GM03348 (cell line): ENCODE results near the gene RNPEPL1.
"Not testable (repeated sequence)": the region's sequence is repeated elsewhere in the genome, so short reads cannot be mapped to it uniquely, and the experiment has no call there.

ENCODE experiments used
- DNase-seq: peaks from one replicate; pipeline ENCODE4 v3.0.0; 2012; ENCODE audit warnings: low spot score

Gene RNPEPL1

DNA sequence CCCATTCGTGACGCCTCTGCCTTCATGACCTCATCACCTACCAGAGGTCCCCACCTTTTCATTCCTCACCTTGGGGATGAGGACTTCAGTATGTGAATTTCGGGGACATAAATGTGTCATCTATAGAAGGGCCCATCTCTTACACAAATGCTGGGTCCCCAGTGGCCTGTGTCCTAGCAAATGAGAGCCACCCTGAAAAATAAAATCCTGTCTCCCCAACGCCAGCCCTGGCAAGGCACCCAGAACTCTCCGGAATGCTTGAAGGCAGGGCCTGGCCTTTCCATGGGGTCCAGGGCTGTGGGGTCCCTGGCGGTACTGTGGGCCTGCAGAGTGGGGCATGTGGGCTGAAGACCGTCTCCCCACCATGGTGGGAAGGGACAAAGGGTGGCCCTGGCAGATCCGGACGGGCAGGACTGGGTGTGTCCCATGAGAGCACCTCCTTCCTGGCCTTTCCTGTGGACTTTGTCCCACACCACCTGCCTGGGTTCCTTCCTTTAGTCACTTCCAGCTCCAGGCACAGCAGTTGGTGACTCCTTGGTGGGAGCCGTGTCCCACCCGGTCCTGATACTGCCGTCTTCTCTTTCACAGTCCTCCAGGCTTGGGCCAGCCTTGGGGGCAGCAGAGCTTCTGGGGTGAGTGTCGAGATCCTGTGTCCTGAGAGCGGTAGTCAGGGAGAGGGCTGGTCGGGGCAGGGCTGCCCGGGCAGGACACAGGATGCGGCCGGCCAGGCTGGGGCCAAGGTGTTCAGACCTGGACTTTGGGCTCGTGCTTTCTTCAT is 36.8 kb downstream of the RNPEPL1 start:
- DNase-seq, result no peak

DNA sequence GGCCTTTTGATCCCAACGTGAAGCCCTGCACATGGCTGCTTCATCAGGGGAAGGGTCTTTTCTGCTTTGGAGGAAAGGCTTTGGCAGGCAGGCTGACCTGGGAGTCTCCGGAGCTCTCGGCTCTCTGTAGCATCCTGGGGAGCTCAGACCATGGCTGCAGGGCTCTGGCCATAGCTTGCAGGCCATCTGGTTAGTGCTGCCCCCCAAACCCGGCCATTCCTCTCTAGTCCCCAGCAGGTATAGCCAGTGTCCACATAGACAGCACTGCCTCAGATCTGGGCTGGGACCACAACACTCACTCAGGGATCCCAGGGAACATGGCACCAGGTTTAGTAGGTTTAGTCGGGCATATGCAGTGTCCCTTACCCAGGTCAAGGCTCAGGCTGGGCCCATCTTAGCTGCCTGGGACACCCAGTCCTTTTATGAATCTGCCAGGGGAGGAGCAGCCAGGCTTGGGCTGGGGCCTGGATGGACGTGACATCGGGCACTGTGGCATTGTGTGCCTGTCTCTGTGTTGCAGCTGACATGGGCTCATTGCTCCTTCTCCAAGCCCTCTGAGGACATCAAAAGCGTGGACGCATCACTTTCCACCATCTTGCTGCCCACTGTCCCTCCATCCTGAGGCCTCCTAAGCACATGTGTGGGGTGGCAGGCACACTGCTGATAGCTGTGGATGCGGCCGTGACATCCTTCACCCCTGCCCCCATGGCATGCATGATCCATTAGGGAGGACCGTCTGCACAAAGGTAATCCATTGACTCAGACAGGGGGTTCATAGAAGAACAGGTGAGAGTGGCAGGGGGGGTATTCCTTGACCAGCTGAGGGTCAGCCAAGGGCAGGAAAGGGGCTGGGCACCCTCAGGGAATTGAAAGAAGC is 37.8 kb downstream of the RNPEPL1 start:
- DNase-seq, result no peak

DNA sequence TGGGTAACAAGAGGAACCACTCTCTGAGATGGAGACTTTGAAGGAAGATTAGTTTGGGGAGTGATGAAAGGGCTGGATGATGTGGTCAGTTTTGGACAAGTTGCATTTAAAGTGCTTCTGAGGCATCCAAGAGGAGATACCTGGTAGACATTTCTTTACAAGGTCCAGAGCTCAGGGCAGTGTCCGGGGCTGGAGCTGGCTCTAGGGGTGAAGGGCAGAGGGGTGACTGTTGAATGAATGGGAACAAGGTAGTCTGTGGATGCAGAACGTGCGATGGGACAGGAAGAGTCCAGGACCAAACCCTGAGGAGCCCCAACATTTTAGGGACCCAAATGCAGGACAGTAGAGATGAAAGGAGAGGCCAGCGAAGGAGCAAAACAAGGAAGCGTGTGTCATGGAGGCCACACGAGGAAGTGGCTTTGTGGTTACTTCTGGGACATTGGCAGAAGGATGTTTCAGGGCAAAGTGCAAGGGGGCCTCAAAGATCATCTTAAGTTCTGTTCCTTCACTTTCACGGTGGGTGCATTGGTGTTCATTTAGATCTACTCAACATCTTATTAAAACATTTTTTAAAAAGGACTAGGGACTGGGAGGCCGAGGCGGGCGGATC is 43.4 kb downstream of the RNPEPL1 start:
- no peak for DNase-seq

DNA sequence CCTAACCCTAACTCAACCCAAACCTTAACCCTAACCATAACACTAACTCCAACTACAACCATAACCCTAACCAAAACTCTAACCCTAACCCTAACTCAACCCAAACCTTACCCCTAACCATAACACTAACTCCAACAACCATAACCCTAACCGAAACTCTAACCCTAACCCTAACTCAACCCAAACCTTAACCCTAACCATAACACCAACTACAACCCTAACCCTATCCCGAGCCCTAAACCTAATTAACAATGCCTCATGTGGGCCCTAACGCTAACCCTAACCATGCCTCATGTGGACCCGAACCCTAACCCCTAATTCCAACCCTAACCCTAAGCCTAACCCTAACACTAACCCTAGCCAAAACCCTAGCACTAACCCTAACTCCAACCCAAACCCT is 45.5 kb downstream of the RNPEPL1 start:
- DNase-seq, result no peak

DNA sequence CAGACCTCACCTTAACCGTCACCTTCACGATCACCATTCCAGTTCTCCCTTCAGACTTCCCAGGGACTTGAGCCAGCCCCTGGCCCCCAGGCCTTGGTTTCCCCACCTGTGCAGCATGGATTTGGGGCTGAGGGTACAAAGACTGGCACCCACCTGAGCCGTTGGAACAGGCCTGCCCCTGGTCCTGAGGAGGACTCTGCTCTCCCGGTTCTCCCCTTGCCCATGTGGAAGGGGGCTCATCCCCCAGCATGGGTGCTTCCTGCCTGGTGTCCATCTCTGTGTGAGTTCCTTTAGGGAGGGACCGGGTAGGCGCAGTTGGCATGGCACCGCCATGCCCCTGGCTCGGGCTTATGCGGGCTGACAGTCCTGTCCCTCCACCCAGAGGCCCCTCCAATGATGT is 46.1 kb downstream of the RNPEPL1 start:
- no peak for DNase-seq

DNA sequence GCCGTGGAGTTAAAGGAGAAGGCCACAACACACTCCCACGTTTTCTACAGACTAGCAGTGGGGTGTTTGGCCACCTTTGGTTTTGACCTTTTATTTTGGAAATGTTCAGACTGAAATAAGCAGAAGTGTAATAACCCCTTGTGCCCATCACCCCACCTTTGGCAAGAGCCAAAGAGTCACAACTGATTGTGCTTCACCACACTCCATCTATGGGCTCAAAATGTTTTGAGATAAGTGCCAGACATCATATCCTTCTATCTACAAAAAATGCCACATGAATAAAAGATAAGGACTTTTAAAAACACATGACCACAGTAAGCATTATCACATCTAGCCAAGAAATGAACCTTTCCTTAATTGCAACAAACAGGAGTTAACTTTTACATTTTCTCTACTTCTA is 47.1 kb downstream of the RNPEPL1 start:
- no peak for DNase-seq

DNA sequence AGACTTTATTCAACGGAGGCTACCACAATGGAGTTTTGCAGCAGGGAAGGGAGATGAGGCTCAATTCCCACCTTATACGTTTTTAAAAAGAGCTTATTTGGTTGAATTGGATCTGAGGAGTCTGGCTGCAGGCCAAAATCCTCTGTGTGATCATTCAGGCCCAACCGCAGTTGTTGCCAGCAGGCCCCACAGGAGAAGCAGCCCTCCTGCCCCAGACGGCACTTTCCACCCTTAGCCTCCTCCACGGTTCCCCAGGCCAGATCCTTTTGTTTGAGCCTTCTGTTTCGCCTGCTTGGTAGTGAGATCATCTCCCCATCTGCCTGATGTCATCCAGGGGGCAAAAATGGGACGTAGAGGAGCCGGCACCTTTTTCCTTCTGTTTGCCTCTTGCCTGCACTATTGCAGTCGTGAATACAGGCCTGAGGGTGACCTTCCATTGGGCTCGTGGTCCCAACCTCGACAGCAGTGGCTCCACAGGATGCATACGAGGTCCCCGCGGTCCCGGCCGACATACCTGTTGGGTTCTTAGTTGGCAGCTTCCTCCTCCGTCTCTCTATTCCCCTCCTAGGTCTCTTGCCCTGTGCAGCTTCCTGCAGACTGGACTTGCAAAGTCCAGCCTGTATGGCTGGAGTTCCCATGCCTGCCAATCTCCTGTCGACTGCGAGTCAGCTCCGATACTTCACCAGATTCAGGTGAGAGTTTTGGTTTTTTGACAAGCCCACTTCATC is 47.7 kb downstream of the RNPEPL1 start:
- no peak for DNase-seq

DNA sequence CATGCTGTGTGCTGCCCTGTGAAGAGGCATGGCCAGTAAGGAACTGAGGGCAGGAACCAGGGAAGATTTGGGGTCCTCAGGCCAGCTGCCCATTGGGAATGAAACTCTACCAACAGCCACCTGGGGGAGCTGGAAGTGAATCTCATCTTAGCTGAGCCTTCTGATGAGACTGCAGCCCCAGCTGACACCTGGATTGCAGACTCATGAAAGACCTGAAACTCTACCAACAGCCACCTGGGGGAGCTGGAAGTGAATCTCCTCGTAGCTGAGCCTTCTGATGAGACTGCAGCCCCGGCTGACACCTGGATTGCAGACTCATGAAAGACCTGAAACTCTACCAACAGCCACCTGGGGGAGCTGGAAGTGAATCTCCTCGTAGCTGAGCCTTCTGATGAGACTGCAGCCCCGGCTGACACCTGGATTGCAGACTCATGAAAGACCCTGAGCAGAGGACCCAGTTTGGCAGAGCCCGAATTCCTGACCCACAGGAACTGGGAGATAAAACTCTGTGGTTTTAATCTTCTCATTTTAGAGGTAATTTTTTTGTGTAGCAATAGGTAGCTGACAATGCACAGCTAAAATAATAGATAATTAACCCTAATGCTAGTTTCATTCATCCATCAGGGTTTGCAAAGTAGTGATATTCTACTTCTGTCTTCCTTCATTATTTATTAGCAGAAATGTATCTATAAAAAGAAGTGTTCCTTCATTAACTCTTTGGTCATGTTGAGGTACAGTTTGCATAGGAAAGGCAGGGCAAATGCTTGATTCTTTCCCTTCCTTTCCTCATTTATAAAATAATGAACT is 48.8 kb downstream of the RNPEPL1 start:
- not testable (repeated sequence) for DNase-seq

DNA sequence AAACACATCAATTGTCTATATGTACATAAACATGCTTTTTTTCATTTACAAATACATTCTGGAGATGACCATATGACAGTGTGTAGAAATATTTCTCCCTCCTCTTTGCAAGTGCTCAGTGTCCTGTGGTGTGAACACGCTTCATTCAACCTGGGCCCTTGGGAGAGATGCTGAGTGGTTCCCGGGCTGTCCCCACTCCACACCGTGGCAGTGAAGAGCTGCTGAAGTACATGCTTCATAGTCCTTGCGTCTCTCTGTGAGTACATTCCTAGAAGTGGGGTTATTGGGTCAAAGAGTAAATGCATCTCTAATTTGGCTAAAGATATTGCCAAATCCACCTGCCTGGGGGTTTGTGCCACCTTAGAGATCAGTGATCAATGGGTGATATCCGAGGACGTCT is 50.5 kb downstream of the RNPEPL1 start:
- DNase-seq, result no peak

DNA sequence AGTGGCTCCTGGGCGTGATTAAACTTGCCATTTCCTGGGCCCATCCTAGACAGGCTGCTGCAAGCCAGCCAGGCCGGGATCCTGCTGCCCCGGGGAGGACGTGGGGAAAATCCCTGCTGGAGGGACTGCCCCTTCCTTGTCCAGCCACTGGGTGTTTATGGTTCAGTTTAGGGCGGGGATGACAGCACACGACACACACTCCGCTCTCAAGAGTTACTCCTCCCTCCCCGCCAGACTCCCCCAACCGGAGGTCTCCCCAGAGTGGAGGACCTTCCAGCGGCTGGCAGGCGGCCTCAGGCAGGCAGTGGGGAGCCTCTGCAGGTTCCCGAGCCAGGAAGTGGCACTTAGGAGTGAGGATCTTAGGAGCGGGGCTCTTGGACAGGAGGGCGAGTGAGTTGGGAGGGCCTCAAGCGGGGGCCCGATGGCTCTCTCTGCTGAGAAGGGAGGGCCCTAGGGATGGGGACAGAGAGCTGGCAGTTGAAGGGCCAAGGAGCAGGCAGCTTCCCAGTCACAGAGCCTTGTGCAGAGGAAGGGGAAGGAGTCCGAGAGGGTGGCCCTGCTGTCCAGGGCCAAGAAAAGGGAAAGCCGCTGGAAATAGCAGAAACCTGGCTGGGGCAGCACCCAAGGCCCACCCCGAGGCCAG is 51.3 kb downstream of the RNPEPL1 start:
- no peak for DNase-seq

DNA sequence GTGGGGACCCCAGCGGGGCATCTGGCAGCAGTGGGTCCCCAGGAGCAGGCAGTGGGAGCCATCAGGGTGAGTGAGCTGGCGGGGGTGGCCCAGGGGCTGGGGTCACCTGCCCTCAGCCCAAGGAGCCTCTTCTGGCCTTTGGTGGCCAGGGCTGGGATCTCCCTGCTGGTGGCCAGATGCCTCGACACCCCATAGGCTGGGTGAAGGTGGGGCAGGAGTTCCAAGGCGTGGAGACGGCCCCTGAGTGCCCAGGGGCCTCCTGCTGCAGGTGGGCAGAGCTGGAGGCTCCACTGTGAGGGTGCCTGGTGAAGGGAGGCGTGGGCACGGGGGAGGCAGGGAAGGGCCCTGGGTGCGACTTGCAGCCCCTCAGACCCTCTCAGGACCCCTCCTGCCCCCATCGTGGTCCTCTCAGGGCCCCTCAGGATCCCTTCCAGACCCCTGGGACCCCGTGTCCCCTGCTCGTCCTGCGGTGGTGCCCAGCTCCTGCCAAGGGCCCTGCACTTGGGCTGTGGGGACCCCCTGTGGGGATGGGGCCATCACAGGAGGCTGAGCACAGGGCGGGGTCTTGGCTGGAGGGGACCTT is 52.0 kb downstream of the RNPEPL1 start:
- DNase-seq, result no peak

DNA sequence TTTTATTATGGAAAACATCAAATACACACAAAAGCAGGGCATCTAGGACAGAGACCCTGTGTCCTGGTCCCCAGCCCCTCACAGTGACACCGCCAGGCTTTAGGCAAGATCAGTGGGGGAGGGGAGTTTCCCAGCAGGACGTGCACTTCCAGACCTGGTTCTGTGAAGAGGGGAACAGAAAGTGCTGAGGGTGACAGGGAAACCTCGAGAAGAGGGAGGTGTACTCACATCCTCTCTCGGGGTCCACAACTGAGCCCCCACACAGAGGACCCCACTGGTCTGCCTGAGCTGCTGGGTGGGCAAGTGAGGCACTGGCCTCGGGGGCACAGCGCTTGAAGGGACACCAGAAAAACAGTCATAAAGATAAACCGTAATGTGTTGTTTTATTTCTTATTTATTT is 52.6 kb downstream of the RNPEPL1 start:
- no peak for DNase-seq

DNA sequence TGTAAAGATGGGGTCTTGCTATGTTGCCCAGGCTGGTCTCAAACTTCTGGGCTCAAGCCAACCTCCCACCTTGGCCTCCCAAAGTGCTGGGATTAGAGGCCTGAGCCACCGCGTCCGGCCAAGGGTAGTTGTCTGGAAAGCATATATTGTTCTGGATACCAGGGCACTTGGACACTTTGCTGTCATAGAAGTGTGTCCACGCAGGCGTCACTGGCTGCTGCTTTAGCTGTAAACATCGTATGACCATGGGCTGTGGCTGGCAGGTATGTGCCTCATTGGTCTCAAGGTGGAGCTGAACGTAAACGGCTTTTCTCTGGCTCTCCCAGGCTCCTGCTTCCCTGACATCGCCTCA is 53.8 kb downstream of the RNPEPL1 start:
- no peak for DNase-seq

DNA sequence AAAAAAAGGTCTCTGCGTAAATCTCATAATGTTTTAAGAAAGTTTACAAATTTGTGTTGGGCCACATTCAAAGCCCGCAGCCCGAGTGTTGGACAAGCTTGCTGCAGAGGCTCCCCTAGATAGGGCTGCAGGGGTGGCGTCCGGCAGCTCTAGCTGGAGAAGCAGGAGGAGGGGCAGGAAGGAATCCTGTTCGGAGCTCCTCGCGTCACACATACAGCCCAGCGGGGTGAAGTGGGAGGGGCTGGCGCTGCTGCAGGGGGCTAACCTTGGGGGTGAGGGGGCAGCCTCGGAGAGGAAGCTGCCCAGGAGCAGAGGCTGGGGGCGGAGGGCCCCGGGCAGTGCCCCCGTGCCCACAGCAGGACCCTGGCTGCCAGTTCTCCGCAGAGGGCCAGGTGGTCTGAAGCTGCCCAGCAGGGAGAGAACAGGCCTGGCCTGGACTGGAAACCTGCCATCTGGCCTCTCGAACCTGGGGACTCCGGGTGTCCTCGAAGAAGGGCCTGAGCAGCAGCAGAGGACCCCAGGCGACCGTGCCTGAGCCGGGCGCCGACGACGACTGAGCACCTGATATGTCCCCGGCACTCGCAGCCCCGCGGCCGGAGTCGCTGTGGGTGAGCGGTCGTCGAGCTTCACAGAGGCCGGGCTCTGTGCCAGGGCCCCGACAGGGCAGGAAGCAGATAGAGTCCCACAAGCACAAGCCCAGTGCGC is 54.4 kb downstream of the RNPEPL1 start:
- DNase-seq, result no peak

DNA sequence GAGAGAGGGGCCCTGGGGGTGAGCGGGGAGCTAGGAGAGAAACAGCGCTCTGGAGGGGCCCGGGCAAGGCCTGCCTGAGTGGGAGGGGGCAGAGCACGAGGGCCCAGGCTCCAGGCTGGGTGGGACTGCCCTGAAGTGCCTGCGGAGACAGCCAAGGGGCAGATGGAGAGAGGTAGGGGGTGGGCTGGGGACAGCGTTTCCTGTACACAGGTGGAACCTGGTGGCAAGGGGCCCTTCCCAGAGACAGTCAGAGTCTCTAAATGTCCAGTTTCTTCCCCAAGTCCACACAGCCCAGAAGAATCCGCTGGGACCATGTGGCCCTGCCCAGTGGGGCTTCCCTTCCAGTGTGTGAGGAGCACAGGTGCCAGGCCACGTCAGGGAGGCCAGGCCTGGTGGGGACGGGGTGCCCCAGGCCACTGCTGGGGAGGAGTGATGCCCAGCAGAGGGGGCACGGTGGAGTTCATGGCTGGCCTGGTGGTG is 55.3 kb downstream of the RNPEPL1 start:
- DNase-seq, result no peak

DNA sequence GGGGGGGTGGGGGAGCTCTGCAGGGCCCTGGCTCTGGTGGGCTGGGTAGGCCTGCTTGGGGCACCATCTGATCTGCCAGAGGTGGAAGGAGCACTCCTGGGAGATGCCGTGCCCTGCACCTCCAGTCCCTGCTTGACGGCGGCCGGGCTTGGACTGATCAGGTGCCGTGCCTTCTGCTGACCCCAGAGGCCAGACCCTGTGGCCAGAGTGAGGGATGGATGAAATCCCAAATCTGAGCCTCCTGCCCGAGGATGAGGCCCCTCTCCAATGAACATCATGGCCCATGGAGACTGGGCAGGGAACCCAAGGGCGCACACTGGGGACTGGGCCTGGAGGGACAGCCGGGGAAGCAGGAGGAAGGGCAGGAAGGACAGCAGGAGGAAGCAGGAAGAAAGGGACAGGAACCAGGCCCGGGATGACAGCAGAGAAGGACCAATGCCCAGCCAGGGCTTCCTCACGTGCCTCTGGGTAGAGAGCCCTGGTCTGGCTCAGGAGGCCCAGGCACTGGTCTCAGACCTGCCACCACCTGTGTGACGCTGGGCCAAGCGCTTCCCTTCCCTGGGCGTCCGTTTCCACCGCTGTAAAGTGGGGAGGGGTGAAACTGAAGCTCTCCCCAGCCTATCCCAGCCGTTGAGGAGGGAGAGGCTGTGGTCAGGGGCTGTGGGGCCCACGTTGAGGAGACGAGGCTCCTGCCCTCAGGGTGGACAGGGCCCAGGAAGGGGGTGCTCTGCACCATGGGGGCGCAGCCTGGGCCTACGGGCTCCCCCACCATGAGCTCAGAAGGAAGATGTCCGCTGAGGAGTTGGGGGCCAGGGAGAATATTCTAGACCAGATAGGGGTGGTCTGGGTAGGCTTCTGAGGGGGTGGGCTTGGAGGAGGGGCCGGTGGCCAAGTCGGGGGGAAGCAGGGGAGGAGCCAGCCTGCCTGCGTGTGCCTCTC is 56.0 kb downstream of the RNPEPL1 start:
- no peak for DNase-seq

DNA sequence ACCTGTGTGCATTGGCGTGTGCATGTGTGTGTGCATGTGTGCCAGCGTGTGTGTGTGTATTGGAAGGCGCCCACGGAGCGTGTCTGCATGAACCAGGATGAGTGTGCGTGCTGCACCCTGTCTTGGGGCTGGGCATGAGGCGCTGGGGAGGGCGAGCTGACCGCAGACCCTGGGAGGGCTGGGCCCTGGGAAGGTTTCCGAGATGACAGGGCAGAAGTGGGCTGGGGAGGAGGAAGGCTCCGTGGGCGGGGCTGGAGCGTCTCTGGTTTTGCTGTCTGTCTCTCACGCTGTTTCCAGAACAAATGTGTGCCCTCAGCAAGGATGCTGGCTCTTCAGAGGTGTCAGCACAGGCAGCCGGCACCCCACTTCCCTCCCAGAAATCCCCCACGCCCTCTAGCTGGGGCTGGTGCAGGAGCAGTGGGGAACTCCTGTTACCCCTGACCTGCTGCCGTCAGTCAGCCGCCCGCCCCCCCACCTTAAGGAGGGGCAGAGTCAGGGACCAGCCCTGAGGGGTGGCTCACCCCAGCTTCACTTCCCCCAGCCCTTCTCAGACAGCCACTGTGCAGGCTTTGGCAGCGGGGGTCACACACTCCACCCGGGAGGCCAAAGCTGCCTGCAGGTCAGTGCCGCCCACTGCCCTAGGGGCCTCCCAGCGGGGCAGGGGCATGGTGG is 56.8 kb downstream of the RNPEPL1 start, which contains the start of gene GPR35:
Gene GPR35 (plus strand): TSS at position 531 of the 672 bp plus-strand sequence. CDS start 4,473 bp downstream, outside the sequence.
- peak; percentile 82 for DNase-seq
